Hypothalamus (tissue), 51 donors: ENCODE data around the gene PCNX3.
A peak's percentile ranks its signal among the peaks of the same experiment; 100 is the strongest.

Experiments used
- DNase-seq, 51 donors: peaks; one replicate each; lab custom pipeline; 2025; lab: John Stamatoyannopoulos, UW

Gene PCNX3

GRCh38 chr11:65580031-65580692 is 35.4 kb upstream of the PCNX3 start:
- DNase-seq = no peak

GRCh38 chr11:65580756-65581155 is 34.8 kb upstream of the PCNX3 start:
- no peak for DNase-seq

DNA sequence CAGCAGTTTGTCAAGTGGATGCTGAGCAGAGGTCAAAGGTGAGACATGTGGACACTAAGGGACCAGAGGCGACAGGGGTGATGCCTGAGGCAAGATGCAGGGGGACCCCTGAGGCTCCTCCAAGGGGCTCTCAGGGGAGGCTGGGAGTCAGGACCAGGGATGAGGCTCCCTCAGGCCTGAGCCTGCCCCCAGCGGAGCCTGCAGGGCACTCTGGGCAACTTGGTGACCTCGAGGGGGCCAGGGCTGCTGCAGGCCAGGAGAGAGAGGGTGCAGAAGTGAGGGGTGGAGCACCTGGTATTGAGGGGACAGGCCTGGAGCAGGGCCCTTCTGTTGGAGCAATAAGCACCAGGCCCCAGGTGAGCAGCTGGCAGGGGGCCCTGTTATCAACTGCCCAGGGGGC is 33.6 kb upstream of the PCNX3 start:
- no peak for DNase-seq

DNA sequence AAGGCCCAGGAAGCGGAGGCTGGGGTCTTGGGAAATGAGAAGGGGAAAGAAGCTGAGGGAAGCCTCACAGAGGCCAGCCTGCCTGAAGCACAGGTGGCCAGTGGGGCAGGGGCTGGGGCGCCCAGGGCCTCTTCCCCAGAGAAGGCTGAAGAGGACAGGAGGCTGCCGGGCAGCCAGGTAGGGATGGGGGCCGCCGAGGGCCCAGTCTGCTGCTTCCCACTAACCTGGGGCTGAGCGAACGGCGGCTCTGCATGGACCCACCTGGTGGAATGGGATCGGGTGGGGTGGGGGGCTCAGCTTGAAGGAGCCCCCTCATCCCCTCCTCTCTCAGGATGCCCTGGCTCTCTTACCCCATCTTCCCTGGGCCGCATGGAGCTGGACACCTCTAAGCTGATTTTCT is 32.0 kb upstream of the PCNX3 start:
- DNase-seq = no peak

DNA sequence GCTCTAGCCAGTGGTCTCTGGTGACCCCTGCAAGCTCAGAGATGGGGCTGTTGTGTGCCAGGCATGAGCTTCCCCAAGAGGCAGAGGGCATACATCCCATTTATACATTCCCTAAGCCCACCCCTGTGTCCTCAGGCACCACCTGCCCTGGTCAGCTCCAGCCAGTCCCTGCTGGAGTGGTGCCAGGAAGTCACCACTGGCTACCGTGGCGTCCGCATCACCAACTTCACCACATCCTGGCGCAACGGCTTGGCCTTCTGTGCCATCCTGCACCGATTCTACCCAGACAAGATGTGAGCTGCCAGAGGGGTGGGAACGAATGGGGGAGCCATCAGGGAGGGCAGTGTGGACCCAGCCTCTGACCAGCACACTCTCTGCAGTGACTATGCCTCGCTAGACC is 31.5 kb upstream of the PCNX3 start:
- no peak for DNase-seq

GRCh38 chr11:65584723-65585171 is 30.8 kb upstream of the PCNX3 start:
- DNase-seq = peak in 19 of 51 donors; percentile 9 to 67 (median 28)

- DNase-seq = no peak
Observed at GRCh38 chr11:65585396-65586246, 30.0 kb upstream of the PCNX3 start.

- no peak for DNase-seq
Observed at GRCh38 chr11:65586247-65586630, 29.3 kb upstream of the PCNX3 start.

DNA sequence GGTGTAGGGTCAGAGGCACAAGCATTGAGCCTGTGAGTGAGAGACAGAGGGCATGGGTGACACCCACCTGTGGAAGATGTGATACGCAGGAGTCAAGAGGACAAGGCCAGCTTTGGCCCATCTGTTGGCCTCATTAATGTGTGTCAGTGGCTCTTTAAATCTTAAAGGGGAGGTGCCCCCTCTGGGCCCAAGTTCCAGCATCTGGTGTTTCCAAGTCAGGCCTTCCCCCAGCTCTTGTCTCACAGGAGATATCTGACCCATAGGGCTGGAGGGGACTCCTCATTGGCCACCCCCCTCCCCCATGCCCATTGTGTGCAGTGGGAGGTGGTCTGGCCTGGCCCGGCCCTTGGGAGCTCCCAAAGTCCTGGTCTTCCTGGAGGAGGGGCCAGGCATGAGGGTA is 28.9 kb upstream of the PCNX3 start:
- no peak for DNase-seq

DNA sequence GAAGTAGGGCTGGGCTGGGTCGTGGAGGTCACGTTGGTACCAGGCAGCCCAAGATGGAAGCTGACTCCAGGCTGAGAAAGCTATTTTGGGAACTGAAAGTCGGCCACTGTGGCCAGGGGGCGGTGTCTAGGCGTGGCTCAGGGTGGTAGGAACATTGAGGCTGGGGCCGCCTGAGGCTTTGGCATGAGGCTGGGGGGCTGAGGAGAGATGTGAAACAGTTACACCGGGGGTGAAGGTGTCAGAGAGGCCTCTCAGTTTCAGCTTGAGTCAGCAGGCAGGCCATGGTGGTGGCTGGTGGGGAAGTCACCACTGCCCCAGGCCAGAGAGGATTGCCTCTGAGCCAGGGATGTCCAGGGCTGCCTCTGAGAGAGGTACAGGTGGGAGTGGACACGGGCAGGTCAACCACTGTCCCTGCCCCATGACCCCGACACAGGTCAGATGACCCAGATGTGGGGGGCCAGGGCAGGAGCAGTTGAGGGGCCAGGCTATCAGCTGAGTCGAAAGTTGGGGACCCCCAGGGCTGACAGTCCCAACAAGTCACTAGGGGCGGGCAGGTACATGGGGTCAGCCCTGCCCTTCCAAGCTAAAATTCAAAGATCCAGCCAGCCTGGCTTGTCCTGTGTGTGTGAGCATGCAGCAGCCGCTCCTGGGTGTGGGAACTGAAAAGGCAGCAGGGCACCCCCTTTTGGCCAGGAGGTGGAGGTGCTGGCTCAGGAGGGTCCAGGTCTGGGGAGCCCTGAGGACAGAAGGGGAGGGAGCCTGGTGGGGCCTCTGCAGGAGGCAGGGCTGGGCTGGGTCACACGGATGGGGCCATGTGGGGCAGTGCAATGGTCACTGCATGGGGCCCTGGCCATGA is 27.1 kb upstream of the PCNX3 start:
- peak in 4 of 51 donors; percentile 11 to 43 (median 23) for DNase-seq

DNA sequence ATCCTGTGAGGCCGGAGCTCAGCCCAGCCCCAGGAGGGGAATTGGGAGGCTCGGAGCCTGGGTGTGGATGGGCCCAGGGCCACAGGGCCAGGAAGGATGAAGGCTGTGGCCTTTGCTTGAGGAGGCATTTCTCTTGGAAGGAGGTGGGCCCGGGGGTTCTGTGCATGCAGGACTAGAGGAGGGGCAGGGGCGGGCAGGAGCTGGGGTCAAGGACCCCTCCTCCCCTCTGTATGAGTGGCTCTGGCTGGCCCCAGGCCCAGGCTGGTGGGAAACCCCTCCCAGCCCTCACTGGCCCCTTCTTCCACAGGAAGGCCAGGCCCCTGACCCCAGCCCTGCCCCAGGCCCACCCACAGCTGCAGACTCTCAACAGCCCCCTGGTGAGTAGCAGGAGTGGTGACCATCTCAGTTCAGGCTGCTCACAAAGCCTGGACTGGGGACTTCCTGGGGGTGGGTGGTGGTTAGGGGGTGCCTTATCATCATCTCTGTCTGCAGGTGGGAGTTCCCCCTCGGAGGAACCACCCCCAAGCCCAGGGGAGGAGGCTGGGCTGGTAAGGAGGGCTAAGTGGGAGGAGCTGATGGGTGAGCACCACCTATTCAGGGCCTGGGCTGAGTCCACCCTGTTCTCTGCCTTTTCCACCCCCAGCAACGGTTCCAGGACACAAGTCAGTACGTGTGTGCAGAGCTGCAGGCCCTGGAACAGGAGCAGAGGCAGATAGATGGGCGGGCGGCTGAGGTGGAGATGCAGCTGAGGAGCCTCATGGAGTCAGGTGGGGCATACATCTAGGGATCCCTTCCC is 25.9 kb upstream of the PCNX3 start:
- no peak for DNase-seq

DNA sequence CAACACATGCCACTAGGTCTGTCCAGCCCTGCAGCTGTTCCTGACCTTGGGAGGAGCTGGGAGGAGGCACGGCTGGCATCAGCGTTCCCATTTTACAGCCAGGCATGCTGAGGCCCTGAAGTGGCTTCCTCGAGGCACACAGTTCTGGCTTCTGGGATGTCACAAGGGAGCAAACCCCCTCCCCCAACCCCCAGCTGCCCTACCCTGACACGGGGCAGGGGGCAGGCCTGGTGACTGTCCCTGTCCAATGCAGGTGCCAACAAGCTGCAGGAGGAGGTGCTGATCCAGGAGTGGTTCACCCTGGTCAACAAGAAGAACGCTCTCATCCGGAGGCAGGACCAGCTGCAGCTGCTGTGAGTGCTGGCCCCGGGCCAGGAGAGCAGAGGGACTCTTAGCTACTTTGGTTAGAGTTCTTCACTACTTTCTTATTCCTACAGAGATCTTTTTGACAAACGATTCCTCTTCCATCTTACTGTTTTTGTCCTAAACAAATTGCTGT is 25.3 kb upstream of the PCNX3 start:
- peak in 3 of 51 donors; percentile 18 to 29 (median 23) for DNase-seq

GRCh38 chr11:65591939-65592857 is 23.4 kb upstream of the PCNX3 start:
- no peak for DNase-seq

- DNase-seq = no peak
Observed at GRCh38 chr11:65592858-65593517, 22.6 kb upstream of the PCNX3 start.

GRCh38 chr11:65593518-65594414 is 21.8 kb upstream of the PCNX3 start:
- peak in 42 of 51 donors; percentile 28 to 83 (median 64) for DNase-seq

GRCh38 chr11:65595131-65595530 is 20.4 kb upstream of the PCNX3 start:
- DNase-seq = no peak

DNA sequence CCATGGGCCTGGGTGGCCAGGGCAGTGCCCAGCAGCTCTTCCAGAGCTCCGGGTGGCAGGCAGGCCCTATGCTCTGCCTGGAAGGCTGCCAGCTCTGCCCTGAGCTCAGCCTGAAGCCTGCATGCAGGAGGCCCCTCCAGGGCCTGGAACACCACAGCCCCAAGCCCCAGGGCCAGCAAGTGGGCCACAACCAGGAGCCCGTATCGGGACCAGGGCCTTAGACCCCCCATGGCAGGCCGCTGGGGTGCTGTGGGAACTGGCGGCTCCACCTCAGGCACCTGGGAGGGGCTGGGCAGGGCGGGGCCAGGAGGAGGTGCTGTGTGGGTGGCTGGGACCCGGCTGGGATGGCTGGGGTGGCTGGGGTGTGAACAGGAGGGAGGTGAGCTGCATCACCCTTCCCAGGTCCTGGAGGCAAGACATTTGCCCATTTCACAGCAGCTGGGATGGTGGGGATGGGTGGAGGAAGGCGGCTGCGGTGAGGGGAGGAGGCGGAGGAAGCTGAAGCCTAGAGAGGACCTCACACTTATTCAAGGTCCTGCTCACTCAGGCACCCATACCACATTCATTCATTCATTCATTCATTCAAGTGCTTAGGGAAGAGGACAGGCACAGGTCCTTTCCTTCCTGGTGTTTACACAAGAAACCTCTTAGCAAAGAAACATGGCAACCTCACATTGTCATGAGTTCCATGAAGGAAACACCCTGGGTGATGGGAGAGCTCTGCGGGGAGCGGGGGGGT is 19.9 kb upstream of the PCNX3 start, which contains the start of gene KCNK7:
KCNK7 (minus strand) TSS at position 258 of the 739 bp plus-strand sequence; CDS start at position 230, 28 bp downstream.
- DNase-seq = no peak
